Neuronal stem cell (in vitro differentiated cells): ENCODE measurements around the gene PMFBP1.

ENCODE experiments used
- DNase-seq: peaks from one replicate; pipeline ENCODE4 v3.0.0-alpha.2; 2013; ENCODE audit warnings: low spot score
- H2AFZ ChIP-seq: one replicate; pipeline ENCODE4 v1.6.1; 2013; ENCODE audit warnings: mild to moderate bottlenecking, low read length, inconsistent platforms
- H2AK5ac ChIP-seq: 2 replicates; pipeline ENCODE4 v1.6.1; 2013; ENCODE audit warnings: low read depth, mild to moderate bottlenecking, inconsistent platforms, low read length, moderate library complexity, mixed read lengths
- H2BK120ac ChIP-seq: 2 replicates; pipeline ENCODE4 v1.6.1; 2013; ENCODE audit warnings: low read depth, mild to moderate bottlenecking, inconsistent platforms, low read length, moderate library complexity, mixed read lengths
- H2BK12ac ChIP-seq: one replicate; pipeline ENCODE4 v1.6.1; 2013; ENCODE audit warnings: low read length, inconsistent platforms
- H2BK15ac ChIP-seq: 2 replicates; pipeline ENCODE4 v1.6.1; 2013; ENCODE audit warnings: mild to moderate bottlenecking, low read length, inconsistent platforms, mixed read lengths
- H2BK5ac ChIP-seq: one replicate; pipeline ENCODE4 v1.6.1; 2013; ENCODE audit warnings: inconsistent platforms, mild to moderate bottlenecking, low read length, moderate library complexity
- H3K14ac ChIP-seq: one replicate; pipeline ENCODE4 v1.6.1; 2013; ENCODE audit warnings: low read length, inconsistent platforms
- H3K18ac ChIP-seq: 2 replicates; pipeline ENCODE4 v1.6.1; 2013; ENCODE audit warnings: low read length, inconsistent platforms
- H3K23ac ChIP-seq: 2 replicates; pipeline ENCODE4 v1.6.1; 2013; ENCODE audit warnings: low read depth, mild to moderate bottlenecking, mixed read lengths, low read length, inconsistent platforms; ENCODE audit not compliant: poor library complexity
- H3K27ac ChIP-seq: replicated peaks from 3 replicates; pipeline ENCODE4 v1.5.1; 2013; ENCODE audit warnings: low read length, inconsistent platforms
- H3K27me3 ChIP-seq, 3 experiments: 2 replicates each; pipeline ENCODE4 v1.6.1; 2013; ENCODE audit warnings: low read length in 3 of 3, mild to moderate bottlenecking in 2 of 3, inconsistent platforms in 1 of 3, low read depth in 1 of 3, mixed read lengths in 1 of 3, moderate library complexity in 1 of 3; ENCODE audit not compliant: control insufficient read depth in 3 of 3, insufficient read depth in 3 of 3
- H3K36me3 ChIP-seq, 2 donors: replicated peaks in 1 of 2; 2 replicates each; pipeline ENCODE4 v1.6.1; 2013; ENCODE audit warnings: low read length in 2 of 2; ENCODE audit not compliant: control insufficient read depth in 2 of 2, insufficient read depth in 2 of 2
- H3K4ac ChIP-seq: 2 replicates; pipeline ENCODE4 v1.6.1; 2013; ENCODE audit warnings: inconsistent platforms, mild to moderate bottlenecking, low read length, moderate library complexity
- H3K4me1 ChIP-seq, 2 donors: 1 replicate in 1 of 2; 2 replicates in 1 of 2; pipeline ENCODE4 v1.6.1; 2013; ENCODE audit warnings: low read length in 2 of 2, low read depth in 1 of 2; ENCODE audit not compliant: control insufficient read depth in 2 of 2, insufficient read depth in 1 of 2
- H3K4me2 ChIP-seq: one replicate; pipeline ENCODE4 v1.6.1; 2013; ENCODE audit warnings: mild to moderate bottlenecking, low read length, inconsistent platforms; ENCODE audit not compliant: insufficient read depth, poor library complexity, severe bottlenecking
- H3K4me3 ChIP-seq, 2 donors: 2 replicates each; pipeline ENCODE4 v1.5.1; 2013; ENCODE audit warnings: low read length in 2 of 2, mild to moderate bottlenecking in 2 of 2, inconsistent platforms in 1 of 2, moderate library complexity in 1 of 2
- H3K79me1 ChIP-seq: one replicate; pipeline ENCODE4 v1.6.1; 2013; ENCODE audit warnings: low read depth, mild to moderate bottlenecking, inconsistent platforms, low read length, moderate library complexity
- H3K9ac ChIP-seq: one replicate; pipeline ENCODE4 v1.6.1; 2013; ENCODE audit warnings: mild to moderate bottlenecking, low read depth, low read length, inconsistent platforms; ENCODE audit not compliant: poor library complexity
- H3K9me3 ChIP-seq, 2 donors: replicated peaks in 1 of 2; 2 replicates each; pipeline versions ENCODE3 to v1.6.1; 2013; ENCODE audit warnings: low read length in 2 of 2, mild to moderate bottlenecking in 2 of 2, inconsistent platforms in 1 of 2, low read depth in 1 of 2, mixed read lengths in 1 of 2, moderate library complexity in 1 of 2; ENCODE audit not compliant: control insufficient read depth in 2 of 2, insufficient read depth in 1 of 2
- H4K8ac ChIP-seq: one replicate; pipeline ENCODE4 v1.6.1; 2013; ENCODE audit warnings: low read depth, mild to moderate bottlenecking, inconsistent platforms, low read length, moderate library complexity
- H4K91ac ChIP-seq: one replicate; pipeline ENCODE4 v1.6.1; 2013; ENCODE audit warnings: low read length, low read depth, mild to moderate bottlenecking, inconsistent platforms; ENCODE audit not compliant: poor library complexity
- WGBS, 2 donors: extraction: QIAGEN DNeasy Blood & Tissue Kit; methylation state at CpG; one replicate each; pipeline ENCODE4 v1.1.7; 2013; ENCODE audit warnings: missing lambda C conversion rate in 2 of 2, mixed read lengths in 1 of 2; ENCODE audit not compliant: insufficient read length in 2 of 2, insufficient replicate concordance in 1 of 2; ENCODE audit errors: extremely low coverage in 2 of 2; 5-methylcytosine and 5-hydroxymethylcytosine counted together

The PMFBP1 gene

DNA sequence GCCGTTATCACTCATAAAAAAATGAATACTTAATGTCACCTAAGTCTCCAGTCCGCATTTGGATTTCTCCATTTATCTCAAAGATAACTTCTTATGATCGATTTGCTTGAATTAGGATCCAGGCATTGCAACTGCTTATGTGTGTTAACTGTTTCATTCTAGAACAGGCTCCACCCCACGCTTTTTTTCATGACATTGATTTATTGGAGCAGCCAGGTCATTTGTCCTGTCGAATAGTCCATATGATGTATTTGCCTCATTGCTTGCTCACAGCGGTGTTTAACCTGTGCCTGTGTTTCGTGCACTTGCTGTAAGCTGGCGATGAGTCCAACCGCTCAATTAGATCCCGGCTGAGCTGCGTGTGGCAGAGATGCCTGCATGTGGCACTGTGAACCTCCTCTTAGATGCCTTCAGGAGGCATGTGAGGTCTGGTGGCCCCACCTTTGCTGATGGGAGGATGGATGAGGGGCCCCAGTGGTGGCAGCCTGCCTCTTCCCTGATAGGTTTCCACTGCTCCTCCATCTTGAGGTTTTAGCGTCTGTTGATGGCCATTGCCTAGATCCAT is 61.9 kb downstream of the PMFBP1 start:
- peaks cover 64 to 88% of the 10 kb centered on the region in 2 donors for H3K36me3 ChIP-seq
- H4K8ac ChIP-seq, result no peak overlapping the region
- H3K4me2 ChIP-seq, result no peak overlapping the region
- no peak overlapping the region for H2AFZ ChIP-seq
- H2BK5ac ChIP-seq, result no peak overlapping the region
- H2BK15ac ChIP-seq, result no peak overlapping the region
- H2BK12ac ChIP-seq, result no peak overlapping the region
- H3K18ac ChIP-seq, result no peak overlapping the region
- no peak overlapping the region for H4K91ac ChIP-seq
- H3K27ac ChIP-seq, result no peak overlapping the region
- no peak overlapping the region for H3K9ac ChIP-seq
- H2AK5ac ChIP-seq, result no peak overlapping the region
- peaks cover 1 to 4% of the 10 kb centered on the region in 2 donors for H3K4me1 ChIP-seq
- peaks cover 0 to 5% of the 10 kb centered on the region in 2 donors for H3K9me3 ChIP-seq
- no CpG with 5 or more reads among the region's 12 CpGs for WGBS, 2 donors
- no peak overlapping the region for H3K14ac ChIP-seq
- no peak overlapping the region for H3K23ac ChIP-seq
- H2BK120ac ChIP-seq, result no peak overlapping the region
- H3K4me3 ChIP-seq, result no peak overlapping the region
- no peak overlapping the region for H3K4ac ChIP-seq
- H3K79me1 ChIP-seq, result no peaks in the 10 kb centered on the region
- DNase-seq, result no peak
- no peaks in the 10 kb centered on the region for H3K27me3 ChIP-seq

- Histone ChIP-seq H3K4me1 (peaks cover 1 to 4% of the 10 kb centered on the region in 2 donors), H3K23ac (no peak overlapping the region), H2AK5ac (no peak overlapping the region), H2BK5ac (no peak overlapping the region), H2BK15ac (no peak overlapping the region), H3K79me1 (no peaks in the 10 kb centered on the region), H3K36me3 (peaks cover 72 to 95% of the 10 kb centered on the region in 2 donors), H4K8ac (no peak overlapping the region), H3K27me3 (no peaks in the 10 kb centered on the region), H3K4me3 (no peak overlapping the region), H3K27ac (no peak overlapping the region), H3K4me2 (no peak overlapping the region), H3K9me3 (no peaks in the 10 kb centered on the region), H3K14ac (no peak overlapping the region), H2AFZ (no peak overlapping the region), H2BK12ac (no peak overlapping the region), H4K91ac (no peak overlapping the region), H3K4ac (no peak overlapping the region), H3K9ac (no peak overlapping the region), H3K18ac (no peak overlapping the region), H2BK120ac (no peak overlapping the region)
- no CpG with 5 or more reads among the region's 12 CpGs for WGBS, 2 donors
- no peak for DNase-seq
Observed at GRCh38 chr16:72109300-72109699, 62.7 kb downstream of the PMFBP1 start.

DNA sequence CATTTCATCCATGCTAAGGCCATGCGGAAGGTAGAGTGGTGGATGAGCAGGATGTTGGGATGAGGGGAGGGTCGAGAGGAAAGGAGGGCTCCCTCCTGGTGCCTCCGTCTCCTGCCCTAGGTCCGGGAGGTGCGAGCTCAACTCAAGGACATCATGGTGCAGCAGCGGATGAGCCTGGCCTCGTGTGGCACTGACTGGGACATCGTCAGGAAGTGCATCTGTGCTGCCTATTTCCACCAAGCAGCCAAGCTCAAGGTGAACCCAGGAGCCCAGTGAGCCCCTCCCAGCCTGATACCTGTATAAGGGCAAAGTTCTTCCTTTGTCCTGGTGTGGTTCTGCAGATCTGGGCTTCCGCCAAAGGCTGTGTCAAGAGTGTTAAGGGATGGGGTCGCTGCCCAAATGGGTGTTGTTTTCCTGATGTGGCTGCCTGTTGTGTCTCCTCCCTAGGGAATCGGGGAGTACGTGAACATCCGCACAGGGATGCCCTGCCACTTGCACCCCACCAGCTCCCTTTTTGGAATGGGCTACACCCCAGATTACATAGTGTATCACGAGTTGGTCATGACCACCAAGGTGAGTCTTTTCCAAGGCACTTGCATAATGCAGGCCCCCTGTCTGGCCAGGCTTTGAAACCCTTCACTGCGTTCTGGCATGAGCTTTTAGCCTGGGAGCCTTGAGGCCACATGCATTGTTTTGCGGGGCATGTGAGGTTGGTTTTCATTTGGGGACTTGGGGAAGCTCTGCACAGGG is 63.4 kb downstream of the PMFBP1 start:
- Histone ChIP-seq H3K9me3 (no peaks in the 10 kb centered on the region), H3K27me3 (no peaks in the 10 kb centered on the region), H4K8ac (peak overlapping the region; percentile 49), H2BK15ac (no peak overlapping the region), H2BK120ac (no peak overlapping the region), H3K79me1 (no peaks in the 10 kb centered on the region), H2AK5ac (no peak overlapping the region), H2BK5ac (no peak overlapping the region), H3K4me1 (peaks cover 1 to 4% of the 10 kb centered on the region in 2 donors), H3K4ac (no peak overlapping the region), H2BK12ac (no peak overlapping the region), H3K23ac (no peak overlapping the region), H3K36me3 (peaks cover 79 to 100% of the 10 kb centered on the region in 2 donors), H2AFZ (no peak overlapping the region), H3K18ac (no peak overlapping the region), H3K9ac (no peak overlapping the region), H4K91ac (no peak overlapping the region), H3K4me2 (no peak overlapping the region), H3K14ac (no peak overlapping the region), H3K27ac (no peak overlapping the region), H3K4me3 (no peak overlapping the region)
- no CpG with 5 or more reads among the region's 16 CpGs for WGBS, 2 donors
- DNase-seq, result no peak

DNA sequence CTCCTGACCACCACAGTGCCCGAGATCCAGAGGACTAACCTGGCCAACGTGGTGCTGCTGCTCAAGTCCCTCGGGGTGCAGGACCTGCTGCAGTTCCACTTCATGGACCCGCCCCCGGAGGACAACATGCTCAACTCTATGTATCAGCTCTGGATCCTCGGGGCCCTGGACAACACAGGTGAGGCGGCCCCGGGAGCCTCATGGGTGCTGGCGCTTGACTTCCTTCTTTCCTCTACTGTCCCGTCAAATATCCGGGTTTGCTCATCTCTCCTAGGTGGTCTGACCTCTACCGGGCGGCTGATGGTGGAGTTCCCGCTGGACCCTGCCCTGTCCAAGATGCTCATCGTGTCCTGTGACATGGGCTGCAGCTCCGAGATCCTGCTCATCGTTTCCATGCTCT is 64.6 kb downstream of the PMFBP1 start:
- Histone ChIP-seq H3K18ac (no peak overlapping the region), H4K91ac (no peak overlapping the region), H3K4me1 (peaks cover 1 to 4% of the 10 kb centered on the region in 2 donors), H2AFZ (no peak overlapping the region), H2BK120ac (no peak overlapping the region), H2BK12ac (no peak overlapping the region), H3K4me2 (no peak overlapping the region), H3K9ac (no peak overlapping the region), H3K14ac (no peak overlapping the region), H3K79me1 (no peaks in the 10 kb centered on the region), H4K8ac (no peak overlapping the region), H3K9me3 (no peaks in the 10 kb centered on the region), H2BK5ac (no peak overlapping the region), H3K23ac (no peak overlapping the region), H2BK15ac (no peak overlapping the region), H2AK5ac (no peak overlapping the region), H3K36me3 (peaks cover 85 to 100% of the 10 kb centered on the region in 2 donors), H3K27me3 (no peaks in the 10 kb centered on the region), H3K4ac (no peak overlapping the region), H3K4me3 (no peak overlapping the region), H3K27ac (no peak overlapping the region)
- no CpG with 5 or more reads among the region's 17 CpGs for WGBS, 2 donors
- no peak for DNase-seq
